Activated naive CD8-positive, alpha-beta T cell treated with anti-CD3 and anti-CD28 coated beads for 36 hours (primary cell): ENCODE data around the gene COTL1. TPM values are rescaled to one million over a fixed set of nuclear protein-coding genes. Genes with fewer than 3 reads are reported as not detected.
"Not testable (repeated sequence)": the region's sequence is repeated elsewhere in the genome, so short reads cannot be mapped to it uniquely, and the experiment has no call there.

Experiments used
- DNase-seq: peaks from one replicate; pipeline ENCODE4 v3.0.0; 2021
- H3K27ac Mint-ChIP-seq: one replicate; pipeline ENCODE4 v1.8.0; 2022; ENCODE audit warnings: mild to moderate bottlenecking, moderate library complexity, mixed read lengths
- H3K27me3 Mint-ChIP-seq: one replicate; pipeline ENCODE4 v1.8.0; 2022; ENCODE audit warnings: mild to moderate bottlenecking, mixed read lengths
- H3K36me3 Mint-ChIP-seq: one replicate; pipeline ENCODE4 v1.8.0; 2021; ENCODE audit warnings: mild to moderate bottlenecking, mixed read lengths
- H3K4me1 Mint-ChIP-seq: one replicate; pipeline ENCODE4 v1.8.0; 2021; ENCODE audit warnings: mixed read lengths
- H3K4me3 Mint-ChIP-seq: one replicate; pipeline ENCODE4 v1.8.0; 2022; ENCODE audit warnings: mild to moderate bottlenecking, moderate library complexity, mixed read lengths
- H3K9me3 Mint-ChIP-seq: one replicate; pipeline ENCODE4 v1.8.0; 2022; ENCODE audit warnings: mixed read lengths
- total RNA-seq, 2 experiments: library from RNA; stranded (reverse); gene quantifications; one replicate each; pipeline ENCODE4 v1.2.3, GENCODE V29; 2021

Gene COTL1
- total RNA-seq, 2 experiments from 2014 or later: 588 to 605 TPM

- peaks cover 4% of the 10 kb centered on the region for H3K27me3 Mint-ChIP-seq
- no peaks in the 10 kb centered on the region for H3K9me3 Mint-ChIP-seq
- no peak for DNase-seq
- no peaks in the 10 kb centered on the region for H3K36me3 Mint-ChIP-seq
- H3K4me1 Mint-ChIP-seq: peaks cover 25% of the 10 kb centered on the region
- H3K27ac Mint-ChIP-seq: no peak overlapping the region
- H3K4me3 Mint-ChIP-seq: no peak overlapping the region
These were observed 14.0 kb upstream of the COTL1 start for GRCh38 chr16:84631886-84632285.

- DNase-seq: no peak
- Mint-ChIP-seq H3K27ac (peak overlapping the region; percentile 54), H3K4me3 (no peak overlapping the region), H3K36me3 (no peaks in the 10 kb centered on the region), H3K4me1 (peaks cover 25% of the 10 kb centered on the region), H3K27me3 (peaks cover 4% of the 10 kb centered on the region), H3K9me3 (no peaks in the 10 kb centered on the region)
These were observed 13.2 kb upstream of the COTL1 start for GRCh38 chr16:84631153-84631466.

- Mint-ChIP-seq H3K9me3 (no peaks in the 10 kb centered on the region), H3K4me3 (peak overlapping the region; percentile 57), H3K27me3 (peaks cover 4% of the 10 kb centered on the region), H3K27ac (peak overlapping the region; percentile 54), H3K36me3 (no peaks in the 10 kb centered on the region), H3K4me1 (peaks cover 25% of the 10 kb centered on the region)
- DNase-seq: no peak
These were observed 12.7 kb upstream of the COTL1 start for GRCh38 chr16:84630446-84631152.

- Mint-ChIP-seq H3K4me3 (no peak overlapping the region), H3K9me3 (no peaks in the 10 kb centered on the region), H3K36me3 (no peaks in the 10 kb centered on the region), H3K4me1 (peaks cover 25% of the 10 kb centered on the region), H3K27ac (no peak overlapping the region), H3K27me3 (peaks cover 4% of the 10 kb centered on the region)
- no peak for DNase-seq
These were observed 12.1 kb upstream of the COTL1 start for GRCh38 chr16:84630009-84630408.

- H3K4me3 Mint-ChIP-seq: no peak overlapping the region
- H3K4me1 Mint-ChIP-seq: peaks cover 25% of the 10 kb centered on the region
- no peak for DNase-seq
- no peak overlapping the region for H3K27ac Mint-ChIP-seq
- peaks cover 4% of the 10 kb centered on the region for H3K27me3 Mint-ChIP-seq
- H3K36me3 Mint-ChIP-seq: no peaks in the 10 kb centered on the region
- no peaks in the 10 kb centered on the region for H3K9me3 Mint-ChIP-seq
These were observed 11.7 kb upstream of the COTL1 start for GRCh38 chr16:84629580-84629979.

- no peak overlapping the region for H3K4me3 Mint-ChIP-seq
- H3K36me3 Mint-ChIP-seq: no peaks in the 10 kb centered on the region
- H3K27ac Mint-ChIP-seq: no peak overlapping the region
- peaks cover 25% of the 10 kb centered on the region for H3K4me1 Mint-ChIP-seq
- no peaks in the 10 kb centered on the region for H3K9me3 Mint-ChIP-seq
- peaks cover 4% of the 10 kb centered on the region for H3K27me3 Mint-ChIP-seq
- DNase-seq: no peak
These were observed 10.4 kb upstream of the COTL1 start for GRCh38 chr16:84628226-84628731.

GRCh38 chr16:84625556-84625955 is 7.7 kb upstream of the COTL1 start:
- Mint-ChIP-seq H3K27me3 (no peaks in the 10 kb centered on the region), H3K36me3 (no peaks in the 10 kb centered on the region), H3K27ac (no peak overlapping the region), H3K9me3 (no peaks in the 10 kb centered on the region), H3K4me3 (no peak overlapping the region), H3K4me1 (peaks cover 15% of the 10 kb centered on the region)
- DNase-seq: no peak

- not testable (repeated sequence) for H3K27ac Mint-ChIP-seq, H3K4me3 Mint-ChIP-seq, H3K9me3 Mint-ChIP-seq, H3K27me3 Mint-ChIP-seq, DNase-seq
- H3K4me1 Mint-ChIP-seq: peaks cover 19% of the 10 kb centered on the region
- H3K36me3 Mint-ChIP-seq: peaks cover 15% of the 10 kb centered on the region
These were observed 3.0 kb upstream of the COTL1 start for GRCh38 chr16:84620913-84621312.

- Mint-ChIP-seq H3K27ac (no peak overlapping the region), H3K27me3 (no peaks in the 10 kb centered on the region), H3K9me3 (no peaks in the 10 kb centered on the region), H3K36me3 (peaks cover 36% of the 10 kb centered on the region), H3K4me1 (peaks cover 38% of the 10 kb centered on the region), H3K4me3 (peak overlapping the region; percentile 69)
- no peak for DNase-seq
These were observed 943 bp upstream of the COTL1 start for GRCh38 chr16:84618581-84619460.

GRCh38 chr16:84617041-84617790 is 662 bp downstream of the COTL1 start:
- H3K4me3 Mint-ChIP-seq: peak overlapping the region; percentile 97
- H3K9me3 Mint-ChIP-seq: no peaks in the 10 kb centered on the region
- peaks cover 51% of the 10 kb centered on the region for H3K36me3 Mint-ChIP-seq
- peak overlapping the region; percentile 88 for H3K27ac Mint-ChIP-seq
- DNase-seq: peak; percentile 63
- H3K27me3 Mint-ChIP-seq: no peaks in the 10 kb centered on the region
- H3K4me1 Mint-ChIP-seq: peaks cover 44% of the 10 kb centered on the region

GRCh38 chr16:84616515-84616914 is 1.4 kb downstream of the COTL1 start:
- peaks cover 58% of the 10 kb centered on the region for H3K36me3 Mint-ChIP-seq
- no peaks in the 10 kb centered on the region for H3K9me3 Mint-ChIP-seq
- no peak for DNase-seq
- peak overlapping the region; percentile 97 for H3K4me3 Mint-ChIP-seq
- no peaks in the 10 kb centered on the region for H3K27me3 Mint-ChIP-seq
- peak overlapping the region; percentile 88 for H3K27ac Mint-ChIP-seq
- peaks cover 46% of the 10 kb centered on the region for H3K4me1 Mint-ChIP-seq

- DNase-seq: no peak
- H3K9me3 Mint-ChIP-seq: no peaks in the 10 kb centered on the region
- H3K27ac Mint-ChIP-seq: peak overlapping the region; percentile 88
- peak overlapping the region; percentile 97 for H3K4me3 Mint-ChIP-seq
- peaks cover 58% of the 10 kb centered on the region for H3K4me1 Mint-ChIP-seq
- H3K36me3 Mint-ChIP-seq: peaks cover 71% of the 10 kb centered on the region
- H3K27me3 Mint-ChIP-seq: no peaks in the 10 kb centered on the region
These were observed 2.7 kb downstream of the COTL1 start for GRCh38 chr16:84614968-84615813.

- H3K4me3 Mint-ChIP-seq: peak overlapping the region; percentile 97
- peaks cover 77% of the 10 kb centered on the region for H3K36me3 Mint-ChIP-seq
- H3K27me3 Mint-ChIP-seq: no peaks in the 10 kb centered on the region
- H3K9me3 Mint-ChIP-seq: no peaks in the 10 kb centered on the region
- H3K4me1 Mint-ChIP-seq: peaks cover 64% of the 10 kb centered on the region
- H3K27ac Mint-ChIP-seq: peak overlapping the region; percentile 88
- no peak for DNase-seq
These were observed 3.3 kb downstream of the COTL1 start for GRCh38 chr16:84614623-84614967.

- DNase-seq: no peak
- H3K9me3 Mint-ChIP-seq: no peaks in the 10 kb centered on the region
- peak overlapping the region; percentile 88 for H3K27ac Mint-ChIP-seq
- H3K27me3 Mint-ChIP-seq: no peaks in the 10 kb centered on the region
- H3K4me3 Mint-ChIP-seq: peak overlapping the region; percentile 97
- peaks cover 83% of the 10 kb centered on the region for H3K36me3 Mint-ChIP-seq
- peaks cover 69% of the 10 kb centered on the region for H3K4me1 Mint-ChIP-seq
These were observed 3.8 kb downstream of the COTL1 start for GRCh38 chr16:84614073-84614459.
